Neural progenitor cell (in vitro differentiated cells): ENCODE data around the gene MGLL.

Experiments
- CTCF ChIP-seq: fragments of 200-600 bp; sonication (generic); IDR thresholded peaks from 2 replicates; pipeline ENCODE4 v1.5.1; 2017; ENCODE audit warnings: antibody characterized with exemption, mild to moderate bottlenecking
- EZH2phosphoT487 ChIP-seq: fragments of 200-600 bp; sonication (generic); IDR thresholded peaks from 2 replicates; pipeline ENCODE4 v1.6.1; 2017; ENCODE audit warnings: antibody characterized with exemption

- no peak for TF ChIP-seq CTCF
- TF ChIP-seq EZH2phosphoT487 = no peak
These were observed 50.6 kb downstream of the MGLL start for GRCh38 chr3:127771746-127772145.
